CD14-positive monocyte (primary cell): ENCODE data around the gene SLC22A12. TPM values are rescaled to one million over a fixed set of nuclear protein-coding genes. Genes with fewer than 3 reads are reported as not detected.
A peak's percentile ranks its signal among the peaks of the same experiment; 100 is the strongest.

ENCODE experiments used
- DNase-seq, 3 donors: peaks; one replicate each; pipeline ENCODE4 v3.0.0-alpha.2; 2011 to 2022
- H2AFZ ChIP-seq: 2 replicates; pipeline ENCODE4 v1.6.0; 2012; ENCODE audit warnings: mild to moderate bottlenecking, low read depth, low read length, inconsistent platforms; ENCODE audit not compliant: insufficient read depth, poor library complexity, severe bottlenecking
- H3K27ac ChIP-seq, 2 donors: 1 replicate in 1 of 2; 2 replicates in 1 of 2; pipeline ENCODE4 v1.5.1; 2012 to 2013; ENCODE audit warnings: low read length in 2 of 2, control low read depth in 1 of 2, inconsistent platforms in 1 of 2, low read depth in 1 of 2, mild to moderate bottlenecking in 1 of 2
- H3K27me3 ChIP-seq, 2 donors: one replicate each; pipeline versions ENCODE4 v1.6.0 to v1.6.1; 2011 to 2013; ENCODE audit warnings: low read length in 2 of 2; ENCODE audit not compliant: control insufficient read depth in 2 of 2, insufficient read depth in 2 of 2
- H3K36me3 ChIP-seq, 2 donors: replicated peaks in 1 of 2; 1 replicate in 1 of 2; 2 replicates in 1 of 2; pipeline versions ENCODE4 v1.5.1 to v1.6.1; 2012 to 2013; ENCODE audit warnings: low read length in 2 of 2, control low read depth in 1 of 2, inconsistent platforms in 1 of 2, mild to moderate bottlenecking in 1 of 2; ENCODE audit not compliant: insufficient read depth in 2 of 2, control insufficient read depth in 1 of 2
- H3K4me1 ChIP-seq, 2 donors: 1 replicate in 1 of 2; 2 replicates in 1 of 2; pipeline versions ENCODE4 v1.5.1 to v1.6.1; 2012 to 2013; ENCODE audit warnings: low read length in 2 of 2, control low read depth in 1 of 2, inconsistent platforms in 1 of 2, mild to moderate bottlenecking in 1 of 2, moderate library complexity in 1 of 2; ENCODE audit not compliant: insufficient read depth in 2 of 2, control insufficient read depth in 1 of 2
- H3K4me2 ChIP-seq: replicated peaks from 2 replicates; pipeline ENCODE3; 2012; ENCODE audit warnings: low read length, moderate library complexity, mild to moderate bottlenecking; ENCODE audit not compliant: poor library complexity, severe bottlenecking; ENCODE audit errors: extremely low read depth
- H3K4me3 ChIP-seq, 3 experiments: fragments of 200-600 bp in 1 of 3; sonication (generic) in 1 of 3; replicated peaks in 1 of 3; 1 replicate in 2 of 3; 2 replicates in 1 of 3; pipeline ENCODE4 v1.5.1; 2011 to 2013; ENCODE audit warnings: low read length in 3 of 3, mild to moderate bottlenecking in 3 of 3, control low read depth in 2 of 3, low read depth in 2 of 3, inconsistent platforms in 1 of 3, moderate library complexity in 1 of 3
- H3K79me2 ChIP-seq: 2 replicates; pipeline ENCODE4 v1.6.0; 2012; ENCODE audit warnings: mild to moderate bottlenecking, control low read depth, inconsistent platforms, low read length, moderate library complexity; ENCODE audit not compliant: insufficient read depth
- H3K9ac ChIP-seq: 2 replicates; pipeline ENCODE4 v1.6.0; 2017; ENCODE audit warnings: low read length, mild to moderate bottlenecking; ENCODE audit not compliant: insufficient read depth, poor library complexity, severe bottlenecking
- H3K9me3 ChIP-seq, 2 donors: replicated peaks in 1 of 2; 1 replicate in 1 of 2; 2 replicates in 1 of 2; pipeline versions ENCODE4 v1.5.1 to v1.6.1; 2012 to 2013; ENCODE audit warnings: low read length in 2 of 2, control low read depth in 1 of 2; ENCODE audit not compliant: control insufficient read depth in 1 of 2, insufficient read depth in 1 of 2
- H4K20me1 ChIP-seq: 2 replicates; pipeline ENCODE4 v1.6.0; 2012; ENCODE audit warnings: mild to moderate bottlenecking, low read length, control low read depth, moderate library complexity; ENCODE audit not compliant: insufficient read depth
- H3K27ac Mint-ChIP-seq, 7 donors: one replicate each; pipeline ENCODE4 v1.8.0; 2020; ENCODE audit warnings: mild to moderate bottlenecking in 7 of 7, mixed read lengths in 7 of 7, moderate library complexity in 6 of 7, inconsistent platforms in 2 of 7
- H3K27me3 Mint-ChIP-seq, 3 donors: one replicate each; pipeline ENCODE4 v1.8.0; 2021 to 2022; ENCODE audit warnings: low read depth in 3 of 3, mild to moderate bottlenecking in 3 of 3, mixed read lengths in 3 of 3, moderate library complexity in 3 of 3, inconsistent platforms in 1 of 3
- H3K36me3 Mint-ChIP-seq, 2 donors: one replicate each; pipeline ENCODE4 v1.8.0; 2020; ENCODE audit warnings: mixed read lengths in 2 of 2, inconsistent platforms in 1 of 2, mild to moderate bottlenecking in 1 of 2
- H3K4me1 Mint-ChIP-seq: one replicate; pipeline ENCODE4 v1.8.0; 2020; ENCODE audit warnings: mild to moderate bottlenecking, mixed read lengths
- H3K4me3 Mint-ChIP-seq, 2 donors: one replicate each; pipeline ENCODE4 v1.8.0; 2020; ENCODE audit warnings: mild to moderate bottlenecking in 2 of 2, mixed read lengths in 2 of 2, moderate library complexity in 1 of 2
- H3K9me3 Mint-ChIP-seq, 7 donors: one replicate each; pipeline ENCODE4 v1.8.0; 2020 to 2022; ENCODE audit warnings: mixed read lengths in 7 of 7, mild to moderate bottlenecking in 6 of 7, moderate library complexity in 6 of 7, inconsistent platforms in 2 of 7
- CTCF ChIP-seq: fragments of 200-600 bp; IDR thresholded peaks from one replicate; pipeline ENCODE4 v1.8.0; 2022; ENCODE audit warnings: antibody characterized with exemption, mild to moderate bottlenecking
- WGBS: methylation state at CpG from one replicate; pipeline ENCODE4 v1.1.5; 2013; ENCODE audit warnings: missing lambda C conversion rate; ENCODE audit not compliant: insufficient coverage; 5-methylcytosine and 5-hydroxymethylcytosine counted together
- intact Hi-C, 2 donors: fragments of 100-400 bp; cut with micrococcal nuclease; formaldehyde crosslinking; loops; one replicate each; pipeline versions ENCODE4 v1.15.0 to v1.15.1; 2023
- polyA plus RNA-seq, 3 donors: library from polyadenylated mRNA; depleted of rRNA in 1 of 3; unstranded in 2 of 3; stranded (reverse) in 1 of 3; fragments of 300-500 nt in 2 of 3; fragments of >200 nt in 1 of 3; fragmentation: Illumina TruSeq in 2 of 3; gene quantifications; 1 replicate in 2 of 3; 2 replicates in 1 of 3; pipeline ENCODE4 v1.2.3, GENCODE V29; 2012 to 2021

The SLC22A12 gene
- polyA plus RNA-seq, 3 donors, result not detected

- no peak for TF ChIP-seq CTCF
- peaks cover 0 to 2% (median 0%) of the 10 kb centered on the region in 7 donors for H3K9me3 Mint-ChIP-seq
- Histone ChIP-seq H3K79me2 (no peaks in the 10 kb centered on the region), H3K4me1 (no peaks in the 10 kb centered on the region), H2AFZ (no peak overlapping the region), H4K20me1 (no peaks in the 10 kb centered on the region), H3K27me3 (no peaks in the 10 kb centered on the region), H3K36me3 (no peaks in the 10 kb centered on the region), H3K27ac (no peak overlapping the region), H3K9ac (no peak overlapping the region), H3K4me2 (no peak overlapping the region), H3K4me3 (no peak overlapping the region), H3K9me3 (no peaks in the 10 kb centered on the region)
- no peaks in the 10 kb centered on the region for H3K36me3 Mint-ChIP-seq
- no peak overlapping the region for H3K4me3 Mint-ChIP-seq
- H3K27ac Mint-ChIP-seq, result no peak overlapping the region
- intact Hi-C loops, result no loop called here
- no peak for DNase-seq
- no peaks in the 10 kb centered on the region for H3K4me1 Mint-ChIP-seq
- H3K27me3 Mint-ChIP-seq, result peaks cover 0 to 2% (median 1%) of the 10 kb centered on the region in 3 donors
- WGBS, result 94% methylated on average over 22 of the region's 24 CpGs
These were observed 25.8 kb upstream of the SLC22A12 start for GRCh38 chr11:64564947-64565889.

GRCh38 chr11:64566042-64566914, 24.7 kb upstream of the SLC22A12 start:
- Histone ChIP-seq H3K4me1 (no peaks in the 10 kb centered on the region), H3K79me2 (no peaks in the 10 kb centered on the region), H3K36me3 (no peaks in the 10 kb centered on the region), H2AFZ (no peak overlapping the region), H3K9me3 (no peaks in the 10 kb centered on the region), H3K27ac (no peak overlapping the region), H3K4me2 (no peak overlapping the region), H3K9ac (no peak overlapping the region), H3K4me3 (no peak overlapping the region), H3K27me3 (no peaks in the 10 kb centered on the region), H4K20me1 (no peaks in the 10 kb centered on the region)
- 84% methylated on average over 6 of the region's 18 CpGs for WGBS
- Mint-ChIP-seq H3K27ac (peak overlapping the region in 1 of 7 donors; percentile 52), H3K27me3 (peaks cover 0 to 1% (median 0%) of the 10 kb centered on the region in 3 donors), H3K4me1 (no peaks in the 10 kb centered on the region), H3K9me3 (peaks cover 0 to 2% (median 0%) of the 10 kb centered on the region in 7 donors), H3K36me3 (no peaks in the 10 kb centered on the region), H3K4me3 (no peak overlapping the region)
- DNase-seq, result peak in 1 of 3 donors; percentile 11
- TF ChIP-seq CTCF, result no peak
- intact Hi-C loops, result no loop called here
